ENCODE results near the gene RBMS1.

GRCh38 chr2:160426604-160427003 is 67.0 kb downstream of the RBMS1 start:
- no peak for TF ChIP-seq CTCF (IDR thresholded peaks at IDR 0.05)
- no peak for TF ChIP-seq EZH2 (IDR thresholded peaks at IDR 0.05; ENCODE audit: borderline replicate concordance, insufficient read depth, low read depth, low read length, poor library complexity, severe bottlenecking)
